ENCODE data around the gene MRPL2. TPM values are rescaled to one million over a fixed set of nuclear protein-coding genes. Genes with fewer than 3 reads are reported as not detected.

Gene MRPL2
- total and polyA plus RNA-seq, 2 of the 8 experiments (the other 6 are each of a cell fraction or from before 2014, with no cell fraction given) = 58.7 to 99.9 TPM

GRCh38 chr6:43032326-43032725, 26.9 kb downstream of the MRPL2 start:
- no peak for DNase-seq (ENCODE audit: low read depth in 1 of 2, low spot score in 2 of 2)
- H3K27ac ChIP-seq (ENCODE audit: low read depth, low read length) = no peak overlapping the region
- CTCF ChIA-PET (ENCODE audit: partially characterized antibody) = interaction anchor here (0.9 to 1.6 kb wide), 5 partner anchors 9 to 136 kb away, joined by 3 to 5 read pairs (median 4); no protein-coding TSS in a partner anchor

More at GRCh38 chr6:43032326-43032725, 26.9 kb downstream of the MRPL2 start:
- peaks cover 23 to 58% (median 34%) of the 10 kb centered on the region in 4 experiments for H3K36me3 ChIP-seq (ENCODE audit: control insufficient read depth in 2 of 4, insufficient read depth in 4 of 4, low read length in 3 of 4)
- H3K56ac ChIP-seq (replicated peaks; ENCODE audit: insufficient read length, low read depth, low read length) = no peak overlapping the region
- H3K79me1 ChIP-seq (ENCODE audit: low read depth, low read length) = no peaks in the 10 kb centered on the region
- H3K18ac ChIP-seq (ENCODE audit: extremely low read depth, low read length) = no peak overlapping the region
- no peak overlapping the region for H3K4ac ChIP-seq (replicated peaks; ENCODE audit: insufficient read length, low read depth, low read length)
- H3K14ac ChIP-seq (ENCODE audit: insufficient read length) = no peak overlapping the region
- no peak for FAIRE-seq
- no peak overlapping the region for H2BK12ac ChIP-seq (ENCODE audit: low read depth, low read length)
- no peak overlapping the region for H2AFZ ChIP-seq (ENCODE audit: low read length)
- no peak overlapping the region for H2AK5ac ChIP-seq (ENCODE audit: low read depth, low read length)
- no peak overlapping the region for H3K4me3 ChIP-seq (ENCODE audit: extremely low read depth in 1 of 4, insufficient read depth in 2 of 4, low read depth in 3 of 4, low read length in 4 of 4)
- no peaks in the 10 kb centered on the region for H3K27me3 ChIP-seq (replicated peaks in 1 of 4; ENCODE audit: control insufficient read depth in 3 of 4, extremely low read depth in 1 of 4, insufficient read depth in 3 of 4, low read length in 3 of 4)
- H3K23ac ChIP-seq (ENCODE audit: insufficient read length) = no peak overlapping the region
- H4K20me1 ChIP-seq (replicated peaks in 1 of 2; ENCODE audit: control insufficient read depth in 1 of 2, insufficient read depth in 2 of 2, low read length in 2 of 2) = peaks cover 2 to 16% of the 10 kb centered on the region in 2 experiments
- TF ChIP-seq KDM4A (IDR thresholded peaks at IDR 0.05; ENCODE audit: low read depth, low read length, severe bottlenecking) (no peak), KDM5A (IDR thresholded peaks at IDR 0.05; ENCODE audit: low read length) (no peak), TAF7 (optimal IDR thresholded peaks at IDR 0.05; ENCODE audit: borderline replicate concordance, low read depth, low read length) (no peak), BACH1 (IDR thresholded peaks at IDR 0.05; ENCODE audit: low read length) (no peak)
- TF ChIP-seq, protein P1, sequence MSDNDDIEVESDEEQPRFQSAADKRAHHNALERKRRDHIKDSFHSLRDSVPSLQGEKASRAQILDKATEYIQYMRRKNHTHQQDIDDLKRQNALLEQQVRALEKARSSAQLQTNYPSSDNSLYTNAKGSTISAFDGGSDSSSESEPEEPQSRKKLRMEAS (IDR thresholded peaks at IDR 0.05) = no peak
- TF ChIP-seq, protein P2, sequence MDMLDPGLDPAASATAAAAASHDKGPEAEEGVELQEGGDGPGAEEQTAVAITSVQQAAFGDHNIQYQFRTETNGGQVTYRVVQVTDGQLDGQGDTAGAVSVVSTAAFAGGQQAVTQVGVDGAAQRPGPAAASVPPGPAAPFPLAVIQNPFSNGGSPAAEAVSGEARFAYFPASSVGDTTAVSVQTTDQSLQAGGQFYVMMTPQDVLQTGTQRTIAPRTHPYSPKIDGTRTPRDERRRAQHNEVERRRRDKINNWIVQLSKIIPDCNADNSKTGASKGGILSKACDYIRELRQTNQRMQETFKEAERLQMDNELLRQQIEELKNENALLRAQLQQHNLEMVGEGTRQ (IDR thresholded peaks at IDR 0.05; ENCODE audit: low read length) = no peak
- no peaks in the 10 kb centered on the region for H3K9me3 ChIP-seq (ENCODE audit: insufficient read depth in 2 of 2, low read depth in 1 of 2, low read length in 1 of 2)
- POLR2A ChIA-PET (ENCODE audit: partially characterized antibody) = interaction anchor here (0.6 to 29.7 kb wide), 8 partner anchors 9 to 741 kb away, joined by 3 to 584 read pairs (median 5); partner anchors contain the start of genes CUL7, KLHDC3, MEA1 and RRP36
- no peak overlapping the region for H3K9ac ChIP-seq (replicated peaks in 1 of 4; ENCODE audit: extremely low read depth in 1 of 4, low read depth in 3 of 4, low read length in 3 of 4)
- no peak overlapping the region for H4K91ac ChIP-seq (replicated peaks; ENCODE audit: insufficient read length, low read length)
- no peak overlapping the region for H2BK20ac ChIP-seq (ENCODE audit: low read length)
- H2BK5ac ChIP-seq (ENCODE audit: low read depth, low read length) = no peak overlapping the region
- 93% methylated on average over 4 of the region's 4 CpGs; no CpG with 5 or more reads in 1 of the 2 experiments for WGBS, 2 experiments (ENCODE audit: extremely low coverage in 1 of 2, insufficient coverage in 1 of 2, insufficient read length in 1 of 2, insufficient replicate concordance in 2 of 2, low coverage in 1 of 2, low lambda C conversion rate in 2 of 2, missing lambda C conversion rate in 1 of 2)
- H4K5ac ChIP-seq (ENCODE audit: insufficient read length, low read depth, low read length) = no peak overlapping the region
- H3K4me2 ChIP-seq (ENCODE audit: insufficient read depth in 1 of 2, low read depth in 2 of 2, low read length in 2 of 2) = no peak overlapping the region
- H3K4me1 ChIP-seq (replicated peaks in 1 of 4; ENCODE audit: control insufficient read depth in 3 of 4, insufficient read depth in 4 of 4, low read length in 3 of 4) = no peaks in the 10 kb centered on the region
- H3K23me2 ChIP-seq (ENCODE audit: low read depth, low read length) = peaks cover 2% of the 10 kb centered on the region; the same call in 1 of the 2 replicates
- no peak overlapping the region for H2BK15ac ChIP-seq (ENCODE audit: low read length)
- no peak overlapping the region for H4K8ac ChIP-seq (ENCODE audit: extremely low read depth, insufficient read depth, low read length)
- H3K79me2 ChIP-seq (ENCODE audit: control insufficient read depth in 1 of 2, insufficient read depth in 2 of 2, low read length in 2 of 2) = no peaks in the 10 kb centered on the region
- no peak overlapping the region for H2BK120ac ChIP-seq (replicated peaks; ENCODE audit: low read depth, low read length)
